OCI-LY7 (cell line): ENCODE measurements around the gene IPO4. TPM values are rescaled to one million over a fixed set of nuclear protein-coding genes. Genes with fewer than 3 reads are reported as not detected.

Experiments used
- BruUV-seq: library from RNA; stranded (reverse); fragments of 400-500 nt; replicated peaks from 2 replicates; lab custom pipeline; 2021; lab: Mats Ljungman, UMichigan
- CTCF ChIA-PET: fragments of 300-600 bp; sonication (Branson Sonifier 250); formaldehyde crosslinking; loops from one replicate; lab custom pipeline; 2022; ENCODE audit warnings: antibody characterized with exemption; ENCODE audit not compliant: unreplicated experiment; lab: Charles Lee
- POLR2A ChIA-PET: fragments of 300-600 bp; sonication (Branson Sonifier 250); formaldehyde crosslinking; loops from one replicate; lab custom pipeline; 2022; ENCODE audit warnings: antibody characterized with exemption; lab: Charles Lee
- DNase-seq: peaks from one replicate; pipeline ENCODE4 v3.0.0-alpha.2; 2015; ENCODE audit warnings: low spot score
- H2AFZ ChIP-seq: fragments of 200-600 bp; sonication (generic), shearing (Covaris generic); 2 replicates; pipeline ENCODE4 v1.6.1; 2014; ENCODE audit warnings: mild to moderate bottlenecking, antibody characterized with exemption, low read length, moderate library complexity
- H3K27ac ChIP-seq: fragments of 200-600 bp; sonication (generic); 2 replicates; pipeline ENCODE4 v1.5.1; 2014; ENCODE audit warnings: mixed run types, low read depth, mild to moderate bottlenecking, moderate library complexity, low read length, inconsistent platforms; ENCODE audit not compliant: poor library complexity, severe bottlenecking
- H3K36me3 ChIP-seq: fragments of 200-600 bp; sonication (generic); 2 replicates; pipeline ENCODE4 v1.6.1; 2014; ENCODE audit warnings: mild to moderate bottlenecking, antibody characterized with exemption, low read length, moderate library complexity, mixed read lengths; ENCODE audit not compliant: insufficient read depth
- H3K4me1 ChIP-seq: fragments of 200-600 bp; sonication (generic); 2 replicates; pipeline ENCODE4 v1.5.1; 2014; ENCODE audit warnings: mild to moderate bottlenecking, low read length; ENCODE audit not compliant: insufficient read depth, poor library complexity, severe bottlenecking
- H3K4me2 ChIP-seq: fragments of 200-600 bp; sonication (generic); 2 replicates; pipeline ENCODE4 v1.6.1; 2014; ENCODE audit warnings: mild to moderate bottlenecking, low read length
- H3K4me3 ChIP-seq: fragments of 200-600 bp; sonication (generic); 2 replicates; pipeline ENCODE4 v1.5.1; 2014; ENCODE audit warnings: mild to moderate bottlenecking, low read depth, low read length; ENCODE audit not compliant: poor library complexity, severe bottlenecking
- H3K79me2 ChIP-seq: fragments of 200-600 bp; sonication (generic); 2 replicates; pipeline ENCODE4 v1.6.1; 2016; ENCODE audit warnings: low read depth, mild to moderate bottlenecking, low read length, moderate library complexity, mixed read lengths; ENCODE audit not compliant: insufficient read depth
- H3K9me2 ChIP-seq: fragments of 200-600 bp; sonication (generic); 2 replicates; pipeline ENCODE4 v1.6.1; 2016; ENCODE audit warnings: mild to moderate bottlenecking, low read length, mixed read lengths; ENCODE audit not compliant: insufficient read depth
- H3K9me3 ChIP-seq: fragments of 200-600 bp; sonication (generic); 2 replicates; pipeline ENCODE4 v1.6.1; 2014; ENCODE audit warnings: mild to moderate bottlenecking, mixed run types, low read length, mixed read lengths
- H4K20me1 ChIP-seq: fragments of 200-600 bp; sonication (generic); 2 replicates; pipeline ENCODE4 v1.6.1; 2014; ENCODE audit warnings: mild to moderate bottlenecking, antibody characterized with exemption, low read length, moderate library complexity, mixed read lengths; ENCODE audit not compliant: insufficient read depth
- CTCF ChIP-seq: fragments of 200-600 bp; sonication (generic); conservative IDR thresholded peaks from 2 replicates; pipeline ENCODE4 v1.5.1; 2014; ENCODE audit warnings: mild to moderate bottlenecking, antibody characterized with exemption, low read length, moderate library complexity, mixed read lengths
- EZH2phosphoT487 ChIP-seq: fragments of 200-600 bp; sonication (generic); IDR thresholded peaks from 2 replicates; pipeline ENCODE4 v1.6.1; 2018; ENCODE audit warnings: low read depth, borderline replicate concordance, mild to moderate bottlenecking, mixed run types, antibody characterized with exemption, low read length, moderate library complexity, mixed read lengths
- intact Hi-C: fragments of 100-400 bp; cut with micrococcal nuclease; formaldehyde crosslinking; loops from one replicate; pipeline ENCODE4 v1.10.0; 2022; ENCODE audit not compliant: unreplicated experiment
- total RNA-seq, 2 experiments: library from RNA; depleted of rRNA in 1 of 2; stranded (reverse); fragments of >200 nt in 1 of 2; shearing (Covaris generic) in 1 of 2; gene quantifications; 2 replicates each; pipeline ENCODE4 v1.2.3, GENCODE V29; 2014 to 2022

IPO4 gene
- total RNA-seq, 2 experiments from 2014 or later, result 53.1 to 59.2 TPM

- ChIA-PET POLR2A (interaction anchor here (1.0 to 2.7 kb wide), 4 partner anchors 15 to 52 kb away, joined by 3 to 15 read pairs (median 4); partner anchors contain the start of genes PSME2 and RNF31), CTCF (interaction anchor here (1.6 to 2.1 kb wide), 2 partner anchors 54 to 68 kb away, joined by 4 to 8 read pairs; partner anchors contain the start of gene PCK2)
- Histone ChIP-seq H3K4me3 (peak overlapping the region; percentile 70), H3K9me2 (no peaks in the 10 kb centered on the region), H3K36me3 (peaks cover 66% of the 10 kb centered on the region), H2AFZ (no peak overlapping the region), H3K27ac (peak overlapping the region; percentile 68), H4K20me1 (no peaks in the 10 kb centered on the region), H3K79me2 (peaks cover 7% of the 10 kb centered on the region; the same call in 1 of the 2 replicates), H3K9me3 (no peaks in the 10 kb centered on the region), H3K4me1 (peaks cover 16% of the 10 kb centered on the region), H3K4me2 (peak overlapping the region; percentile 83)
- no TSS peak for BruUV-seq
- intact Hi-C loops, result no loop called here
- no peak for DNase-seq
- no peak for TF ChIP-seq CTCF
- no peak for TF ChIP-seq EZH2phosphoT487
Measured at GRCh38 chr14:24162093-24162492, 26.5 kb downstream of the IPO4 start.

- DNase-seq, result peak; percentile 95
- Histone ChIP-seq H3K4me1 (peaks cover 16% of the 10 kb centered on the region), H3K9me3 (no peaks in the 10 kb centered on the region), H3K4me3 (peak within 1 kb of the TSS; percentile 70), H3K27ac (peak within 1 kb of the TSS; percentile 68), H3K9me2 (no peaks in the 10 kb centered on the region), H3K36me3 (peaks cover 70% of the 10 kb centered on the region), H4K20me1 (no peaks in the 10 kb centered on the region), H3K79me2 (peaks cover 7% of the 10 kb centered on the region; the same call in 1 of the 2 replicates), H2AFZ (no peak within 1 kb of the TSS; the same call in 1 of the 2 replicates), H3K4me2 (peak within 1 kb of the TSS; percentile 83)
- TSS peak; percentile 45 for BruUV-seq
- intact Hi-C loops, result loop anchor here (1.0 to 2.0 kb wide), 7 partner anchors 14 to 147 kb away; partner anchors contain the start of genes DCAF11, EMC9, IPO4 and NRL
- ChIA-PET CTCF (interaction anchor here (0.7 to 2.1 kb wide), 10 partner anchors 10 to 67 kb away, joined by 3 to 8 read pairs (median 4); partner anchors contain the start of genes CHMP4A, DCAF11, EMC9 and NRL), POLR2A (interaction anchor here (0.6 to 2.7 kb wide), 13 partner anchors 13 to 212 kb away, joined by 3 to 15 read pairs (median 3); partner anchors contain the start of genes DCAF11, EMC9, IPO4 and PCK2)
- TF ChIP-seq EZH2phosphoT487, result no peak
- peak; percentile 95 for TF ChIP-seq CTCF
Measured at GRCh38 chr14:24160850-24161804, 27.5 kb downstream of the IPO4 start, which contains the start of gene IRF9. Gene IRF9, plus strand, starts transcription at chr14:24161265. Its CDS starts 880 bp downstream, at chr14:24162145.
